Measurements from ENCODE around the gene SLC11A1. TPM values are rescaled to one million over a fixed set of nuclear protein-coding genes. Genes with fewer than 3 reads are reported as not detected.
A peak's percentile ranks its signal among the peaks of the same experiment; 100 is the strongest.

Gene SLC11A1
- total RNA-seq, 6 donors from 2014 or later = 145 to 3,249 (median 371) TPM

GRCh38 chr2:218397820-218398436 is 15.9 kb downstream of the SLC11A1 start:
- no peaks in the 10 kb centered on the region for H3K27me3 ChIP-seq
- no peaks in the 10 kb centered on the region for H3K9me3 ChIP-seq
- H3K36me3 ChIP-seq = peaks cover 4 to 18% (median 14%) of the 10 kb centered on the region in 4 donors
- TF ChIP-seq EP300 (IDR thresholded peaks at IDR 0.05) = peak in 1 of 4 donors; percentile 22
- TF ChIP-seq POLR2A (IDR thresholded peaks at IDR 0.05) = peak in 3 of 4 donors; percentile 43 to 78 (median 67)
- TF ChIP-seq POLR2AphosphoS5 (IDR thresholded peaks at IDR 0.05) = peak; percentile 56 to 78
- TF ChIP-seq, protein P1, sequence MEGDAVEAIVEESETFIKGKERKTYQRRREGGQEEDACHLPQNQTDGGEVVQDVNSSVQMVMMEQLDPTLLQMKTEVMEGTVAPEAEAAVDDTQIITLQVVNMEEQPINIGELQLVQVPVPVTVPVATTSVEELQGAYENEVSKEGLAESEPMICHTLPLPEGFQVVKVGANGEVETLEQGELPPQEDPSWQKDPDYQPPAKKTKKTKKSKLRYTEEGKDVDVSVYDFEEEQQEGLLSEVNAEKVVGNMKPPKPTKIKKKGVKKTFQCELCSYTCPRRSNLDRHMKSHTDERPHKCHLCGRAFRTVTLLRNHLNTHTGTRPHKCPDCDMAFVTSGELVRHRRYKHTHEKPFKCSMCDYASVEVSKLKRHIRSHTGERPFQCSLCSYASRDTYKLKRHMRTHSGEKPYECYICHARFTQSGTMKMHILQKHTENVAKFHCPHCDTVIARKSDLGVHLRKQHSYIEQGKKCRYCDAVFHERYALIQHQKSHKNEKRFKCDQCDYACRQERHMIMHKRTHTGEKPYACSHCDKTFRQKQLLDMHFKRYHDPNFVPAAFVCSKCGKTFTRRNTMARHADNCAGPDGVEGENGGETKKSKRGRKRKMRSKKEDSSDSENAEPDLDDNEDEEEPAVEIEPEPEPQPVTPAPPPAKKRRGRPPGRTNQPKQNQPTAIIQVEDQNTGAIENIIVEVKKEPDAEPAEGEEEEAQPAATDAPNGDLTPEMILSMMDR (IDR thresholded peaks at IDR 0.05) = no peak
- peak overlapping the region; percentile 73 to 98 (median 92) for H3K4me3 ChIP-seq
- peaks cover 38 to 69% (median 51%) of the 10 kb centered on the region in 4 donors for H3K4me1 ChIP-seq
- H3K27ac ChIP-seq = peak overlapping the region; percentile 94 to 99 (median 99)
- WGBS, 2 donors = 0 to 1% methylated on average over 20 to 21 of the region's 35 CpGs
- peak; percentile 2 to 12 for ATAC-seq (ENCODE audit: low FRiP score in 2 of 2)
- DNase-seq = peak; percentile 86 to 92

DNA sequence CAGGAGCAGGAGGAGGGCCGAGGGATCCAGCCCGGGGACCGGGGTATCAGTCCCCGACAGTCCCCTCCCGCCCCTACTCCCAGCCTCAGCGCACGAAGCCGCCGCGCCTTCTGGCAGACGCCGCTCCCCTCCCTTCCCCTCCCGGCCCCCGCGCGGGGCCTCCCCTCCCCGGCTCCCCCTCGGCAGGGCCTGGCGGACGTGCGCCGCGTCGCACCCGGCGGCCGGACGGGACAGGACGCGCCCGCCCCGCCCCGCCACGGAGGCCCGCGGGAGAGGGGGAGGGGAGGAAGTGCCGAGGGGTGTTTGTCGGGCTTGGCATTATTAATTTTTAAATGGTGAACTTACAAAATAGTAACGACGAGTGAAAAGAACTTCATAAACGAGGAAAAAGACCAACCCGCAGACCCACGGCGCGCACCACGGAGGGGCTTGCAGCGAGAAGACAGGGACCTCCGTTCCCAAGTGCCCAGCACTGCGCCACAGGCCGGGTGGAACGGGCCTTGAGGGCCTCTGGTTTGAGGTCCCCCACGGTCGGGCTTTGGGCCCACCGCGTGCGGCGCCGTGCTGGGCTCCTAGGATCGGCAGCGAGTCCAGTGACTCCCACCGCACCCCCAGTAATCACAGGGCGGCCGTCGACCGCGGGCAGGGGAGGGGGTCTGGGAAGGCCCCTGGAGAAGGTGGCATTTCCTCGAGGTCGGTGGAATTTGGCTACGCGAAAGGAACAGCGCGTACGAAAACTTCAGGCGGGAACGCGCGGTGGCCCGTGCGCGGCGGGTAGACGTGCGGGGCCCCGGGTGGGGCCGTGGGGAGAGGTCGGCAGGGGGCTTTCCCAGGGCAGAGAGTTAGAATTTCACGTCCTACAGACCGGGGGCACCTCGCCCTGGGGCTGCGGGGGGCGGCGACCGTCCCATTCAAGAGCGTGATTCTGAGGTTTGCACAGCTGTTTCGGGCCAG is 16.6 kb downstream of the SLC11A1 start:
- ATAC-seq (ENCODE audit: low FRiP score in 2 of 2) = peak; percentile 44 to 62
- Histone ChIP-seq H3K4me1 (peaks cover 38 to 74% (median 57%) of the 10 kb centered on the region in 4 donors), H3K27ac (peak overlapping the region; percentile 94 to 99 (median 99)), H3K36me3 (peaks cover 12 to 26% (median 21%) of the 10 kb centered on the region in 4 donors), H3K4me3 (peak overlapping the region; percentile 73 to 98 (median 92)), H3K9me3 (no peaks in the 10 kb centered on the region), H3K27me3 (no peaks in the 10 kb centered on the region)
- peak; percentile 88 to 97 for DNase-seq
- TF ChIP-seq POLR2A (IDR thresholded peaks at IDR 0.05) (peak in 1 of 4 donors; percentile 3), EP300 (IDR thresholded peaks at IDR 0.05) (no peak), POLR2AphosphoS5 (IDR thresholded peaks at IDR 0.05) (peak in 1 of 2 donors; percentile 12)
- TF ChIP-seq, protein P1 (IDR thresholded peaks at IDR 0.05) = peak in 3 of 6 experiments; percentile 24 to 44 (median 41)
- WGBS, 2 donors = 1% methylated on average over 46 to 64 of the region's 95 CpGs

DNA sequence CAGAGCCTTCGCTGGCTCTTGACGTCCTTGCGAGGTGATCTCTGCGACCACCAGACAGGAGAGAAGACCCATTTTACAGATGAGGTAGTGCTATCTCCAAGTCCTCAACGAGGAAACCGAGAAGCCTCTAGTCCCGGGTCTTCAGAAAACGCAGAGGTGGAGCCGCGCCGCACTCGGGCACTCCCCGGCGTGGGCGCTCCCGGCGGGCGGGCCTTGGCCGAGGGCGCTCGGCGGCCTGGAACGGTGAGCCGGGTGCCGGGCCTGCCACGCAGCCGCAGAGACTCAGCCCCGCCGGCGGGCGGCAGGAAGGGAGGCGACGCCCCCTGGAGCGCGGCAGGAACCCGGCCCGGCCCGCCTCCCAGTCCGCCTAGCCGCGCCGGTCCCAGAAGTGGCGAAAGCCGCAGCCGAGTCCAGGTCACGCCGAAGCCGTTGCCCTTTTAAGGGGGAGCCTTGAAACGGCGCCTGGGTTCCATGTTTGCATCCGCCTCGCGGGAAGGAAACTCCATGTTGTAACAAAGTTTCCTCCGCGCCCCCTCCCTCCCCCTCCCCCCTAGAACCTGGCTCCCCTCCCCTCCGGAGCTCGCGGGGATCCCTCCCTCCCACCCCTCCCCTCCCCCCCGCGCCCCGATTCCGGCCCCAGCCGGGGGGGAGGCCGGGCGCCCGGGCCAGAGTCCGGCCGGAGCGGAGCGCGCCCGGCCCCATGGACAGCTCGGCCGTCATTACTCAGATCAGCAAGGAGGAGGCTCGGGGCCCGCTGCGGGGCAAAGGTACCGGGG is 17.5 kb downstream of the SLC11A1 start, which contains the start of gene CTDSP1:
Gene CTDSP1 (plus strand): TSS at position 478 of the 776 bp plus-strand sequence. CDS start 223 bp downstream, at position 701.
- TF ChIP-seq POLR2AphosphoS5 (IDR thresholded peaks at IDR 0.05) (peak; percentile 91 to 98), POLR2A (IDR thresholded peaks at IDR 0.05) (peak in 3 of 4 donors; percentile 61 to 92 (median 65)), EP300 (IDR thresholded peaks at IDR 0.05) (peak in 1 of 4 donors; percentile 72)
- TF ChIP-seq, protein P1 (IDR thresholded peaks at IDR 0.05) = peak in 4 of 6 experiments; percentile 21 to 49 (median 30)
- H3K27me3 ChIP-seq = no peaks in the 10 kb centered on the region
- H3K4me1 ChIP-seq = peaks cover 38 to 75% (median 59%) of the 10 kb centered on the region in 4 donors
- DNase-seq = peak; percentile 97
- H3K4me3 ChIP-seq = peak within 1 kb of the TSS; percentile 92 to 98 (median 96)
- ATAC-seq (ENCODE audit: low FRiP score in 2 of 2) = peak; percentile 74 to 79
- 0 to 1% methylated on average over 46 to 65 of the region's 78 CpGs for WGBS, 2 donors
- no peaks in the 10 kb centered on the region for H3K9me3 ChIP-seq
- H3K27ac ChIP-seq = peak within 1 kb of the TSS; percentile 94 to 99 (median 99)
- H3K36me3 ChIP-seq = peaks cover 18 to 35% (median 29%) of the 10 kb centered on the region in 4 donors

All from upper lobe of left lung (tissue), 6 donors.